Glomerular endothelial cell (primary cell): ENCODE measurements around the gene C17orf58. TPM values are rescaled to one million over a fixed set of nuclear protein-coding genes. Genes with fewer than 3 reads are reported as not detected.
A peak's percentile ranks its signal among the peaks of the same experiment; 100 is the strongest.
"Not testable (repeated sequence)": the region's sequence is repeated elsewhere in the genome, so short reads cannot be mapped to it uniquely, and the experiment has no call there.

Source experiments
- DNase-seq: peaks from one replicate; pipeline ENCODE4 v3.0.0-alpha.2; 2011; ENCODE audit warnings: low read depth, low spot score; ENCODE audit errors: extremely low read depth
- total RNA-seq: library from RNA; depleted of rRNA; stranded (reverse); fragments of >200 nt; gene quantifications from 2 replicates; pipeline ENCODE4 v1.2.3, GENCODE V29; 2015

C17orf58 gene
- total RNA-seq, 1 donor from 2014 or later, result 16.8 TPM

DNA sequence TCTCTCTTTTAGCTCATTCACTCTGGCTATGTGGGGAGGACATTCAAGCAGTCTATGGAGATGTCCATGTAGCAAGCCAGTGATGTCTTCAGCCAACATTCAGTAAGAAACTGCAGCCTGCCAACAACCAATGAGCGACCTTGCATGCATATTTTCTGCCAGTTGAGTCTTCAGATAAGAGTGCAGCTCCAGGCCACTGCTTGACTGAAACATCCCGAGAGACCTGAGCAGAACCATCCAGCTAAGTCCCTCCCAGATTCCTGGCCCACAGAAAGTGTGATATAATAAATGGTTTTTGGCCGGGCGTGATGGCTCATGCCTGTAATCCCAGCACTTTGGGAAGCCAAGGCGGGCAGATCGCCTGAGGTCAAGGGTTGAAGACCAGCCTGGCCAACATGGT is 10.5 kb upstream of the C17orf58 start:
- no peak for DNase-seq

DNA sequence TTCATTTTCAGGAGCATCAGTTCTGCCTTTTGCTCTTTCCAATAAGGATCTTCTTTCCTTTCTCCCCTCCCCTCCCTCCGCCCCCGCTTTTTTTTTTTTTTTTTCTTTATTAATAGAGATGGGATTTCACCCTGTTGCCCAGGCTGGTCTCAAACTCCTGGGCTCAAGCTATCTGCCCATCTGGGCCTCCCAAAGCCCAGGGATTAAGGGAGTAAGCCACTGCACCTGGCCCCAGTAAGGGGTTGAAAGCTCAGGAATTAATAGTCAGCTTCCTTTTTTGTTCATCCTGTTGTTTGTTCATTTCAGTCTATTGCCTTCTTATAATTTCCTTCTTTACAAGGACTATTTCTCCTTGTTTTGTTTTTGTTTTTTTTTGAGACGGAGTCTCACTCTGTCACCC is 7.9 kb upstream of the C17orf58 start:
- DNase-seq, result no peak

DNA sequence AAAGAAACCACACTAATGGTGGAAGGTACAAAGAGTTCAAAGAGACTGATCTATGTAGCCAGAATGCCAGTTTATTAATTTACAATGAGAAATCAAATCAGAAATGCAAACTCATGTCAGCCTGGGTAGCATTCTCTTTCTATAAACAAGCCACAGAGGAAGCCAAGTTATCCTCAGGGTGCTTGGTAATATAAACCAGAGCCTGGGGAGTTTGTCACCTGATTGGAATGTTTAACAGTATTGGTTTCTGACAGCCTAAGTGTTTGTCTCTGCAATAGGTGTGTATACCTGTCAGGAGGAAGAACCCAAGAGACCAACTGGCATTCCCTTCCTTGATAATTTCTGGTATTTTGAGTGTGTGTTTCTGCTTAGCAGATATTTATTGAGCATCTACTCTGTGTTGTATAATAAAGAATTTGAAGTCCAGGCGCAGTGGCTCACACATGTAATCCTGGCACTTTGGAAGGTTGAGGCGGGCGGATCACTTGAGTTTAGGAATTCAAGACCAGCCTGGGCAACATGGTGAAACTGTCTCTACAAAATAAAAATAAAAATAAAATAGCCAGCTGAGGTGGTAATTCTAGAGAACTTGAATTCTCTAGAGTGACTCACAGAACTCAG is 3.1 kb upstream of the C17orf58 start:
- no peak for DNase-seq

DNA sequence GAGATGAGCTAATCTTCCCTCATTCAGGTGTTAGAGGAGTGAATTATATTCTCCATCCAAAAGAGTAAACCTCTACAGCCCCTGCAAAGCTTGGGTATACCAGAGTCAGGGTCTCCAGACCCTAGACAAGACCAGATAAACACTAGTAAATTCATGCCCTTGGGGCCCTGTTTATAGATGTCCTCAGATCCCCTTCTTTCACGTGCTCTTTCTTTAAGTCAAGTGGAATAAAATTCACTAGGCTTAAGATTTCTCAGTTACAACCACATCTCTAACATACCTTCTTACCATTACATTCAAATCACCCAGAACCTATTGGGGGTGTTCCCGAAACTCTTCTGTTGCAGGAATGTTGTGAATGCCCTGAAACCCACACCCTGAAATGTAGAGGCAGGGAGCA is 2.2 kb upstream of the C17orf58 start:
- no peak for DNase-seq

DNA sequence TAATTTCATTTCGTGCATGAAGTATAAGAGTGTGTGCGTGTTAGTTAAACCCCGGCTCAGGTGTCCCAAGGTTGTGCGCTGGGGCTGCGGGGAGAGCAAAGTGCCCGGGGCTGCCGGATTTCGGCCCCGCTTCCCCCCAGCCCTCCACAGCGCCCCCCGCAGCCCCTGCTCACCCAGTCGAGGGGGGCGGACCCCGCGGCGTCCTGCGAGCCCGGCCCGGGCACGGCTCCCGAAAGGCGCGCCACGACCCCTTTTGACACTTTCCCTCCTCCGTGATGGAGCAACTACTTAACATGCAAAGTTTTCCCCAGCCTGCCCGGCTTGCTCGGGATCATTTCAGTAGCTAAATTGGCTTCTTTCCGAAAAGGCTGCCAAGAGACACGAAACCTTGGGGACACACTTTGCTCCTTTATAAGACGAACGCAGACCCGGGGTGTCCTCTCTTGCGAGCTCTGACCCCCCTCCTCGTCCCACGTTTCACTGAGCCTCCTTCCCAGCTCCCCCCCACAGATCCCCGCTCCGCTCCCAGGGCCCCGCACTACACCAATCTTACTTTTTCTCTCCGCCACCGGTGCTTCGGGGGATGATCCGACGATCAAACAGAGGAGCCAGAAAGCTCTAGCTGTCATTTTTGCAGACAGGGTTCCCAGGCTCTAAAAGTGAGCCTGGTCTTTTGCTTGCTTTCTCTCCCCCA is 552 bp downstream of the C17orf58 start:
- no peak for DNase-seq

DNA sequence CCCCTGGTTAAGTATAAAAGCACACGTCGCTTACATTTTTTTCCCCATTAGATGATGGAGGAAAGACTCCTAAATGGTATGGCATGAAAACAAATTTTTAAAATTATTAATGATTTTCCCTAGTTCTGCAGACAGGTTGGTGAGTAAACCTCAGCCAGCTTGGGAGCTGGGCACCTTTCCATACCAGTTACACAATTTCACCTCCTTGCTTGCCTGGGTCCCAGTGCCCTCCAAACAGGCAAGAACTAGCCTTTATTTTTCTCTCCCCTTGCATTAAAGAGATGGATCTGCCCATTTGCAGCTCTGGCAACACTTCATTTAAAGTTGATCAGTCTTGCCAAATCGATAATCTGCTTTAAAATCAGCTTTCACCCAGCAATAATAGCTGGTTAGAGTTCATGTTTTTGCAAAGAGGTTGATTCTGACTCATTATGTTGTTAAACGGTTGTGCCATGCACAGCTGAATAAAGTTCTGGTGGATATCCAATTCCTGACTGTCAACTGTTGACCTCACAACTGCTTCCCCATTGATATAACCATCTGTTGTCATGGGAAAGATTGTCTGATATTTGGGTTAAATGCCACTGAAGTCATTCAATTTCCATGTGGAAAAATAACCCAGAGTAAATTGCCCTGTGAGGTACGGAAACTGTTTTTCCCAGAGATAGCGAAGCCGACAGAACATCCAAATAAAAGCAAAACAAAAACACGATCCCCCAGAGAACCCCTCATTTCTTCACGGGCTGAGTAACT is 1.3 kb downstream of the C17orf58 start:
- peak; percentile 73 for DNase-seq

DNA sequence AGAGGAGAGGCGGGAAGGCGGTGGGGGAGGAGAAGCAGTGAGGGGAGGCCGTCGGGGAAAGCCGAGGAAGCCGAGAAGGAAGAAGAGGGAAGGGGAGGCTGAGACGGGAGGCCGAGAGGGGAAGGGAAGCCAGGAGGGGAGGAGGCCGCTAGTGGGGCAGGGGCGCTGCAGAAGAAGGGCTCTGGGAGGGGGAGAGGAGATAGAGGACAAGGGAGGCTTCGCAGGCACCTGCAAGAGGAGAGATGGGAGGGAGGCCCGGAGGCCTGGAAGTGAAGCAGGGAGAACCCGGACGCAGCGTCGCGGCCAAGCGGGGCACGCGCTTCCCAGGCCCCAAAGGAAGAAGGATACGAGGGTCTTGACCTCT is 2.3 kb downstream of the C17orf58 start:
- no peak for DNase-seq

DNA sequence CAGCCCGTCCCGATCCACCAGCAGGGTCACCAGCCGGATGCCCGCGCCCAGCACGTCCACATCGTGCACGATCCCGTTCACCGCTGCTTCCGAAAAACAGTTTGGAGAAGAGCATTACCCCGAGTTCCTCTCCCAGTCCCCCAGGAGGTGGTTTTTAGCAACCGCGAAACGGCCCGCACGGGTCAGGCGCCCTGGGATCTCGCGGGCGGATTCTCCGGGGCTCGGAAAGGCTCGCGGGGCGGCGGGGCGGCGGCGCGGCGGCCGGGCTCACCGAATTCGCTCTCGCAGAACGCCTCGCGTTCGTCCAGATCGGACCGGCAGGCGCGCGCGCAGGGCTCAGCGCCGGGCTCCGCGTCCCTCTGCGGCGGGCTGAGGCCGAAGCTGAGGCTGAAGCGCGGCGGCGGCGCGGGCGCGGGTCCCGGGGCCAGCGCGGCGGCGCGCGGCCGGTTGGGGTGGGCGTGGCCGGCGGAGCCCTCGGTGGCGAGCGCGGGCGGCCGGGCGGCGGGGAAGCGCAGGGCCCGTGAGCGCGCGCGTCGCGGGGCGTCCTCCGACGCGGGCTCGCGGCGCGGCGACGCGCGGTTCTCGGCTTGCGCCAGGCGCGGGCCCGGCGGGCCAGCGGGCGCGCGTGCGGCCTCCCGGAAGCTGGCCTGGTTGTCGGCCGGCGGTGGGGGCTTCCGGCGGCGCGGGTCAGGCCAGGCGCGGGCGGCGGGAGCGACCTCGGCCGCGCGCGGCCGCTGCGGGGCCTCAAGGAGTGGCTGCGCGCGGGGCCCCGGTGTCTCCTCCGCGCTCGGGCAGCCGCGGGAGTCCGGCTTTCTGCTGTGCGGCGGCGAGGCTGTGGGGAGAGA is 2.9 kb downstream of the C17orf58 start:
- no peak for DNase-seq

DNA sequence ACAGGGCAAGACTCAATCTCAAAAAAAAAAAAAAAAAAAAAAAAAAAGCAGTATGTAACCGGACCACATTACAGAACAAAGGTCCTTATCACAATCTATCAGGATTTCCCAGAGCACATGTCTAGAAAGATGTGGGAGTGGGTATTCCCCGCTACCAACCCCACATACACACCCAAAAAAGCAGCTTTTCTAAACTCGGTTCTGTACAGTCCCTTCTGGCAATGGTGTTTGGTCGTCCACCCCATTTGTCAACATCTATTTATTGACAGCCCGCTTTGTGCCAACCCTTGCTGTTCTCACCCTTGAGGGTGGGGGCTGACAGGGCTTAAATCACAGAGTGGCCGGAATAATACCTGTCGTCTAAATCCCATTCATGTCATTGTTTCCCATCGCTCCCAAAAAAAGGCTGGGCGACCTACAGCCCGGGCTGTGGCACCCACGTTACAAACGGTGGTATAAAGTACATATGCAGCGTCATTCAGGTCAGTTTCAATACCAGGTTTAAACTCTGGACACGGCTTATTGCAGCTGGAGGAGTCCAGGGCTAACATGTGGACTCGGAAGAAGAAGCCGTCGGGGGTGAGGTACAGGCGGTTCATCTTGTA is 3.6 kb downstream of the C17orf58 start:
- DNase-seq, result no peak

DNA sequence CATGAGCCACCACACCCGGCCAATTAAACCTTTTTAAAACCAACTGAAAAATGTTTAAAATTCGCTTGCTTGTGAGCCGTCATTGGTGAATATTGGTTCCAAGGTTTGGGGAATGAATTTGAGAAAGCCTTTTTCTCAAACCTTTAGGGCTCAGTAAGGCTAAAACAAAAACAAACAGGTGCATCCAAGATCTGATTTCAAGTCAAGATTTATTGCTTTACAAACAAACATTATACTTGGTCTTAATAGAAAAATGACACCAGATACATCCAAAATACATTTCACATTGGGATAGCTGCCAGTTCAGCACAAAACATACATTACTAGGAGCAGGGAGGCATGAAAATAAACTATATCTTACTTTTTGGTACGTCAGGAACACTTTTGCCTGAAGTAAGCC is 5.4 kb downstream of the C17orf58 start:
- no peak for DNase-seq

DNA sequence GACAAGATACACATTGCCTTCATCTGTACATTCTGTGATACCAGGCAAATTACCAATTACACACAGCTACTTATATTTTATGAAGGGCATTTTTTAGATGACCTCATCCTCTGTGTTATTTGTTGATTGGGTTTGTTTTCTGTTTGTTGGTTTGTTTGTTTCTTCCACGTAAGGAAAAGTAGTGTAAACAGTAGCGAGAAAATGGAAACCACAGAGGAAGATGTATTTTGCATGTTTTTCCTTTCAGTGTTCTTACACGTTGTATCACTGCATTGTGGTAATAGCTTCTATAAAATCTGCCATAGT is 12.9 kb downstream of the C17orf58 start:
- DNase-seq, result no peak

DNA sequence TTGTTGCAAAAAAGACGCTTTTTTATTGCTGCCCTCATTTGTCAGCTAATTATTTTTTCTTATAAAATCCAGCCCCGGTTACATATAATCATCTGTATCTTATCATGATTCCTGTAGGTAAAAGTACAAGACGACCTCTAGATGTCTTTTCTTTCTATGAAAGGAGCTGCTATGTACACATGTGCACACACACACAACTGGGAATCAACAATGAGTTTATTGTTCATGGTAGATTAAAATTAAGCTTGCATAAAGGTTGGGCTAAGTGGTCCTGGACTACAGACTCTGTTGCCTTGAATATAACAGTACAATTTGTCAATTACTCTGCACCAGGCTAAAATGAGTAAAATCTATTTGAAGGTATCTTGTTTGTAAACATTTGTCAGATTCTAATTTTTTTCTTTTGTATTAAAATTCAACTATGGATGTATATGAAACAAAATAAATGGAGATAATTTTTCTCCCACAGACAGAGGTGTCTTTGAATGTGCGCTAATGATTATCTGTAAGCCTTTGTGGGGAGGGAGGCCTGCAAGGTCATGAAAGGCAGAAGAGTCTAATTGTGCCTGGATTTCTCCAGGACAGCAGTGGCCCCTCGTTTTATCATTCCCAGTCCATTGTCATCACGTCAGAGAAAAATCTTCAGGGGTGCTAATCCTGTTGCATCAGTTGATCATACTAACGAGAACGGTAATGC is 13.4 kb downstream of the C17orf58 start:
- DNase-seq, result no peak

DNA sequence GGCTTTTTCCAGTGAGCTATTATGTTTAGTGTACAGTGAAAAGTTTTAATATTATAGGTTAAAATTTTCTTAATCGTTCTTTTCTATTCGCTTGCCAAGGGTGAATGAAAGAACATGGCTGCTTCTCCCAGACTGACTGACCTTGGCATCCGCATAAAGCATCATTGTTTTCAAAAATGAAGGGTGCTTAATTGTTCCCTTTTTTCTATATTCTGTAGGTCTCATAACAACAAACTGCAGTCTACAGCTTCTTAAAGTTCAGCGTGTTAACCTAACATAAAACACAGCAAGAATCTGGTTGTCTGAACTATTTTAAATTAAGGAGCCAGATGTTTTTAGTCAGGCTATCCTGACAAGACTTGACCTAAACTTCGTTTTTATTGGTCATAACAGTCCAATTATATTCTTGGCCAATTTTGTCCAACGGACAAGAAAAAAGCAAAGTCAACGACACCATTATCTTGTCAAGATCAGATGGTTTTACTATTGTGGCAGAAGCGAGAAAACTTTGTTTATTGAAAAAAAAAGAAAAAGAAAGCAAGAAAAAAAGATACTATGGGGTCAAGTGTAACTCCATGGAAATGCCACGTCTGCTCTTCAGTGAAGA is 14.1 kb downstream of the C17orf58 start:
- no peak for DNase-seq

DNA sequence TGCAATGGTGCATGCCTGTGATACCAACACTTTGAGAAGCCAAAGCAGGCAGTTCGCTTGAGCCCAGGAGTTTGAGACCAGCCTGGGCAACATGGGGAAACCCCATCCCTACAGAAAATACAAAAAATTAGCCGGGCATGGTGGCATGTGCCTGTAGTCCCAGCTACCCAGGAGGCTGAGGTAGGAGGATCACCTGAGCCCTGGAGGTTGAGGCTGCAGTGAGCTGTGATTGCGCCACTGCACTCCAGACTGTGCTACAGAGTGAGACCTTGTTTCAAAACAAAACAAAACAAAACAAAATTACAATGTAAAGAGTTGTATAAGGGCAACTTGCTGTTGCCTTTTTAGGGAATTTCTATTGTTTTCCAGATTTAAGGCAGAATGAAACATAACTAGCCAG is 15.4 kb downstream of the C17orf58 start:
- DNase-seq, result not testable (repeated sequence)

DNA sequence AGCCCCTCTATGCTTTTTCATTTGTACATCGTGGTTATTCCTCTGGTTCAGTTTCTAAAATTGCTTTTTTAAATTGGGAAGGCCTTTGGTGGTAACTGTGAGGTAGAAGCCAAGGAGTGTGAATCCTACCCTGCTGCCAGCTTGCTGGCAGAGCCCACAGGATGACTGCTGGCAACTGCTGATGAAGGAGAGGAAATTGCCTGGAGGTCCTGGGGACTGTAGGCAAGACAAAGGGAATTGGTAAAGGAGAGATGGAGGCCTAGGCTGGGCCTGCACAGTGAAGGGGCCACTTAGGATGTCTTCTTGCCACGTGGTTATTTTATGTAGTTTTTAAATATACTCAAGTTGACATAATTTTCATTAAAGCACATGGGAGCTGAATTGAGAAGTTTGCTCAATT is 15.8 kb downstream of the C17orf58 start:
- no peak for DNase-seq

DNA sequence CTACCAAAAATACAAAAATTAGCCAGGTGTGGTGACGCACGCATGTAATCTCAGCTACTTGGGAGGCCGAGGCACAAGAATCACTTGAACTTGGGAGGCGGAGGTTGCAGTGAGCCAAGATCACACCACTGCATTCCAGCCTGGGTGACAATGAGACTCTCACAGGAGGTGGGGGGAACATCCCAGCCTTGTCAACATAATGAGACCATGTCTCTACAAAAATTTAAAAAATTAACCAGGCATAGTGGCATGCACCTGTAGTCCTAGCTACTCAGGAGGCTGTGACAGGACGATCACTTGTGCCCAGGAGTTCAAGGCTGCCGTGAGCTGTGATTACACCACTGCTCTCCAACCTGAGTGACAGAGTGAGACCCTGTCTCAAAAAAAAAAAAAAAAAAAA is 20.0 kb downstream of the C17orf58 start:
- not testable (repeated sequence) for DNase-seq

DNA sequence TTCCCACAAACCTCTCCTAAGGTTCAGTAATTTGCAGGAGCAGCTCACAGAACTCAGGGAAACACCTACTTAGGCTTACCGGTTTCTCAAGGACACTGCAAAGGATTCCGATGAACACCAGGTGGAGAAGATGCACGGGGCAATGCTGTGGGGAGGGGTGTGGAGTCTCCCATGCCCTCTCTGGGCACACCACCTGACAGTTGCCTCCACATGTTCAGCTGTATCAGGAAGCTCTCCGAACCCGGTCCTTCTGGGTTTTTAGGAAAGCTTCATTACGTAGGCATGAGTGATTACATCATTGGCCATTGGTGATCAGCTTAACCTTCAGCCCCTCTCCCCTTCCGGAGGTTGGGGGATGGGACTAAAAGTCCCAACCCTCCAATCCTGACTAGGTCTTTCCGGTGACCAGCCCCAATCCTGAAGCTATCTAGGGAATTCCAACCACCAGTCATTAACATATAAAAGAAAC is 21.6 kb downstream of the C17orf58 start:
- DNase-seq, result no peak

DNA sequence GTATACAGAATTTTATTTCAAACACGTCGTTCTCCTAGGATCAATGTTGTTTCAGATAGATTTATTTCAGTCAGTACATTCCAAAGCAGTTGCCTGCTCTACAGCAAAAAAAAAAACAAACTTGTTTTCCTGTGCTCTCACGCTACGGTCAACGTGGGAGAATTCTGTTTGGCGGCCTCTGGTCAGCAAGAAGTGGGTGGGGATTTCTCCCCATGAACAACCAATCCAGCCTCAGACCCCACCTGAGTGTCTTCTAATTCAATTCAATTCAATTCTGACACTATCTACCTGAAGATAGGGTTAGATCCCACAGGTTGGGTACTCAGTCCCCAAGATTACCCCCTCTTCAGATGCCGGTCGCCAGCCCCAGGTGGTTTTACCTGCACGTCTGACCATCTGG is 22.1 kb downstream of the C17orf58 start:
- no peak for DNase-seq

DNA sequence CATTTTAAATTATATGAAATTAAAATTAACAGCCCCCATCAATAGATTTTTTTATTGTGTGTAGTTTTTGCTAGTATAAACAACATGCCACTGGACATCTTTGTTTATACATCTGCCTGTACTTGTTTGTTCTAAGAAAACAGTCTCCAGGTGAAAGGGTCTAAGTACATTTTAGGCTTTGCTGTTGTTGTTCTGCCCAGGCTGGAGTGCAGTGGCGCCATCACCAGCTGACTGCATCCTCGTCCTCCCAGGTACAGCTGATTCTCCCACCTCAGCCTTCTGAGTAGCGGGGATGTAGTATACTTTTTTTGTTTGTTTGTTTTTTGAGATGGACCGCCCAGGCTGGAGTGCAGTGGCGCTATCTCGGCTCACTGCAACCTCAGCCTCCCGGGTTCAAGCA is 25.5 kb downstream of the C17orf58 start:
- no peak for DNase-seq

DNA sequence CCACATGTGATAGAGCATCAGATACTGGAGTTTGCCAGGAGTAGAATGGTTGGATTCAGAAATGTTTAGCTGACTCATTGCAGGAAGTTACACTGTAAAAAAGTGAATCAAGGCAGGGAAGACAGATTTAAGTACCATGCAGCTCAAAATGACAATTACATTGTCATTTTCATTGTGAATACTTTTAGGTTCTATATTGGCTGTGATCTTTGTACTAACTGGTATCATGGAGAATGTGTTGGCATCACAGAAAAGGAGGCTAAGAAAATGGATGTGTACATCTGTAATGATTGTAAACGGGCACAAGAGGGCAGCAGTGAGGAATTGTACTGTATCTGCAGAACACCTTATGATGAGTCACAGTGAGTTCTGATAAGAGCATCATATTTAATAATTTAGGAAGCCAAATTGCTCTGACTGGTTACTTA is 33.1 kb downstream of the C17orf58 start:
- peak; percentile 51 for DNase-seq
